H1 (cell line): ENCODE data around the gene RSAD1. TPM values are rescaled to one million over a fixed set of nuclear protein-coding genes. Genes with fewer than 3 reads are reported as not detected.

Experiments used
- CTCF ChIA-PET: fragments of 300-600 bp; sonication (Branson Sonifier 250); formaldehyde crosslinking; loops from one replicate; lab custom pipeline; 2021; ENCODE audit not compliant: partially characterized antibody; lab: Charles Lee
- POLR2A ChIA-PET: fragments of 300-600 bp; sonication (Branson Sonifier 250); formaldehyde crosslinking; loops from one replicate; lab custom pipeline; 2021; ENCODE audit warnings: inconsistent platforms; ENCODE audit not compliant: partially characterized antibody; lab: Charles Lee
- DNase-seq, 2 experiments: peaks; one replicate each; pipeline versions ENCODE4 v3.0.0 to v3.0.0-alpha.2; 2010 to 2022; ENCODE audit warnings: low spot score in 2 of 2, low read depth in 1 of 2, mixed read lengths in 1 of 2
- FAIRE-seq: peaks from 2 replicates; lab custom pipeline; 2011; peaks lifted over from hg19 to GRCh38; lab: Jason Lieb, UNC
- H2AFZ ChIP-seq: 2 replicates; pipeline ENCODE4 v1.8.1; 2012; ENCODE audit warnings: low read length, inconsistent platforms
- H2AK5ac ChIP-seq: 2 replicates; pipeline ENCODE4 v1.6.1; 2013; ENCODE audit warnings: low read depth, low read length
- H2BK120ac ChIP-seq: replicated peaks from 2 replicates; pipeline ENCODE3; 2013; ENCODE audit warnings: low read depth, low read length, inconsistent platforms
- H2BK12ac ChIP-seq: 2 replicates; pipeline ENCODE4 v1.6.1; 2013; ENCODE audit warnings: low read depth, low read length
- H2BK15ac ChIP-seq: 2 replicates; pipeline ENCODE4 v1.6.1; 2013; ENCODE audit warnings: low read length
- H2BK20ac ChIP-seq: 2 replicates; pipeline ENCODE4 v1.6.1; 2013; ENCODE audit warnings: low read length
- H2BK5ac ChIP-seq: 2 replicates; pipeline ENCODE4 v1.6.1; 2013; ENCODE audit warnings: low read depth, low read length
- H3K14ac ChIP-seq: 2 replicates; pipeline ENCODE4 v1.6.1; 2013; ENCODE audit warnings: inconsistent platforms; ENCODE audit not compliant: insufficient read length
- H3K18ac ChIP-seq: 2 replicates; pipeline ENCODE4 v1.6.1; 2013; ENCODE audit warnings: low read length; ENCODE audit errors: extremely low read depth
- H3K23ac ChIP-seq: 2 replicates; pipeline ENCODE4 v1.6.1; 2013; ENCODE audit warnings: inconsistent platforms; ENCODE audit not compliant: insufficient read length
- H3K23me2 ChIP-seq: 2 replicates; pipeline ENCODE4 v1.6.1; 2013; ENCODE audit warnings: low read depth, low read length
- H3K27ac ChIP-seq: 2 replicates; pipeline ENCODE4 v1.6.1; 2011; ENCODE audit warnings: low read depth, low read length, inconsistent platforms
- H3K27me3 ChIP-seq, 4 experiments: replicated peaks in 1 of 4; 1 replicate in 1 of 4; 2 replicates in 3 of 4; pipeline versions ENCODE4 v1.6.1 to v1.8.1; 2011 to 2013; ENCODE audit warnings: low read length in 3 of 4, mild to moderate bottlenecking in 3 of 4, inconsistent platforms in 2 of 4, mixed read lengths in 2 of 4, moderate library complexity in 1 of 4; ENCODE audit not compliant: control insufficient read depth in 3 of 4, insufficient read depth in 3 of 4; ENCODE audit errors: extremely low read depth in 1 of 4
- H3K36me3 ChIP-seq, 4 experiments: 2 replicates each; pipeline versions ENCODE4 v1.6.1 to v1.8.1; 2011 to 2013; ENCODE audit warnings: mild to moderate bottlenecking in 4 of 4, low read length in 3 of 4, moderate library complexity in 2 of 4, control low read depth in 1 of 4, inconsistent platforms in 1 of 4; ENCODE audit not compliant: insufficient read depth in 4 of 4, control insufficient read depth in 2 of 4
- H3K4ac ChIP-seq: replicated peaks from 2 replicates; pipeline ENCODE3; 2013; ENCODE audit warnings: low read length, low read depth, mixed read lengths, inconsistent platforms; ENCODE audit not compliant: insufficient read length
- H3K4me1 ChIP-seq, 4 experiments: replicated peaks in 1 of 4; 1 replicate in 1 of 4; 2 replicates in 3 of 4; pipeline versions ENCODE4 v1.6.1 to v1.8.1; 2011 to 2013; ENCODE audit warnings: low read length in 3 of 4, inconsistent platforms in 2 of 4, mixed read lengths in 1 of 4; ENCODE audit not compliant: insufficient read depth in 4 of 4, control insufficient read depth in 3 of 4
- H3K4me2 ChIP-seq, 2 experiments: 2 replicates each; pipeline versions ENCODE4 v1.6.1 to v1.8.1; 2011 to 2013; ENCODE audit warnings: low read depth in 2 of 2, low read length in 2 of 2, control low read depth in 1 of 2, inconsistent platforms in 1 of 2, mild to moderate bottlenecking in 1 of 2; ENCODE audit not compliant: insufficient read depth in 1 of 2
- H3K4me3 ChIP-seq, 4 experiments: fragments of 200-600, 300-600 bp in 1 of 4; sonication (generic), shearing (Covaris generic), sonication (Bioruptor Twin) in 1 of 4; 2 replicates each; pipeline versions ENCODE4 v1.5.1 to v1.8.1; 2011 to 2016; ENCODE audit warnings: low read length in 4 of 4, low read depth in 3 of 4, control low read depth in 2 of 4, inconsistent platforms in 2 of 4, mild to moderate bottlenecking in 2 of 4, mixed read lengths in 1 of 4, moderate library complexity in 1 of 4; ENCODE audit not compliant: insufficient read depth in 2 of 4; ENCODE audit errors: extremely low read depth in 1 of 4
- H3K56ac ChIP-seq: replicated peaks from 2 replicates; pipeline ENCODE3; 2013; ENCODE audit warnings: low read depth, mild to moderate bottlenecking, mixed read lengths, low read length, inconsistent platforms; ENCODE audit not compliant: insufficient read length
- H3K79me1 ChIP-seq: 2 replicates; pipeline ENCODE4 v1.6.1; 2013; ENCODE audit warnings: low read depth, low read length, control low read depth
- H3K79me2 ChIP-seq, 2 experiments: 2 replicates each; pipeline versions ENCODE4 v1.6.1 to v1.8.1; 2012 to 2013; ENCODE audit warnings: low read length in 2 of 2, mild to moderate bottlenecking in 2 of 2, inconsistent platforms in 1 of 2; ENCODE audit not compliant: insufficient read depth in 2 of 2, control insufficient read depth in 1 of 2
- H3K9ac ChIP-seq, 4 experiments: replicated peaks in 1 of 4; 1 replicate in 1 of 4; 2 replicates in 3 of 4; pipeline versions ENCODE4 v1.6.1 to v1.8.1; 2011 to 2013; ENCODE audit warnings: low read depth in 3 of 4, low read length in 3 of 4, control low read depth in 2 of 4, mild to moderate bottlenecking in 2 of 4, moderate library complexity in 2 of 4, inconsistent platforms in 1 of 4; ENCODE audit errors: extremely low read depth in 1 of 4
- H3K9me3 ChIP-seq, 2 experiments: 2 replicates each; pipeline versions ENCODE4 v1.6.1 to v1.8.1; 2012 to 2013; ENCODE audit warnings: mild to moderate bottlenecking in 2 of 2, moderate library complexity in 2 of 2, control low read depth in 1 of 2, inconsistent platforms in 1 of 2, low read depth in 1 of 2, low read length in 1 of 2, mixed read lengths in 1 of 2; ENCODE audit not compliant: insufficient read depth in 2 of 2
- H4K20me1 ChIP-seq, 2 experiments: replicated peaks in 1 of 2; 2 replicates each; pipeline versions ENCODE3 to v1.8.1; 2011 to 2013; ENCODE audit warnings: inconsistent platforms in 2 of 2, low read length in 2 of 2, mild to moderate bottlenecking in 1 of 2; ENCODE audit not compliant: insufficient read depth in 2 of 2, control insufficient read depth in 1 of 2
- H4K5ac ChIP-seq: 2 replicates; pipeline ENCODE4 v1.6.1; 2013; ENCODE audit warnings: low read length, low read depth, mixed read lengths, inconsistent platforms; ENCODE audit not compliant: insufficient read length
- H4K8ac ChIP-seq: 2 replicates; pipeline ENCODE4 v1.8.0; 2013; ENCODE audit warnings: mild to moderate bottlenecking, moderate library complexity, low read length, inconsistent platforms; ENCODE audit not compliant: insufficient read depth; ENCODE audit errors: extremely low read depth
- H4K91ac ChIP-seq: replicated peaks from 2 replicates; pipeline ENCODE3; 2013; ENCODE audit warnings: low read length, mixed read lengths, inconsistent platforms; ENCODE audit not compliant: insufficient read length
- BACH1 ChIP-seq: IDR thresholded peaks from 2 replicates; pipeline ENCODE4 v1.6.1; 2012; ENCODE audit warnings: low read length, improper control_type of control experiment
- CBX8 ChIP-seq: fragments of 300-800, 300-1000 bp; sonication (generic); IDR thresholded peaks from 2 replicates; pipeline ENCODE4 v1.7.1; 2016; ENCODE audit warnings: low read depth, low read length, borderline replicate concordance
- EP300 ChIP-seq, 2 experiments: IDR thresholded peaks; 1 replicate in 1 of 2; 2 replicates in 1 of 2; pipeline ENCODE4 v1.6.1; 2011 to 2012; ENCODE audit warnings: low read depth in 2 of 2, low read length in 2 of 2, mild to moderate bottlenecking in 2 of 2, borderline replicate concordance in 1 of 2, inconsistent platforms in 1 of 2, moderate library complexity in 1 of 2
- KDM5A ChIP-seq: fragments of 200-600 bp; IDR thresholded peaks from 2 replicates; pipeline ENCODE4 v1.7.1; 2012; ENCODE audit warnings: mild to moderate bottlenecking, low read length, inconsistent platforms, mixed read lengths
- RXRA ChIP-seq: IDR thresholded peaks from 2 replicates; pipeline ENCODE4 v1.6.1; 2011; ENCODE audit warnings: low read depth, mild to moderate bottlenecking, low read length, moderate library complexity; ENCODE audit not compliant: insufficient read depth
- SIN3A ChIP-seq, 2 experiments: IDR thresholded peaks in 1 of 2; conservative IDR thresholded peaks in 1 of 2; 2 replicates each; pipeline ENCODE4 v1.6.1; 2011 to 2012; ENCODE audit warnings: low read length in 2 of 2, improper control_type of control experiment in 1 of 2, low read depth in 1 of 2, mild to moderate bottlenecking in 1 of 2
- SIX5 ChIP-seq: IDR thresholded peaks from 2 replicates; pipeline ENCODE4 v1.6.1; 2011; ENCODE audit warnings: mild to moderate bottlenecking, low read depth, low read length
- SP1 ChIP-seq: IDR thresholded peaks from 2 replicates; pipeline ENCODE4 v1.6.1; 2011; ENCODE audit warnings: low read depth, low read length
- SUZ12 ChIP-seq: fragments of 200-600 bp; sonication (generic); IDR thresholded peaks from 2 replicates; pipeline ENCODE4 v1.6.1; 2012; ENCODE audit warnings: mild to moderate bottlenecking, inconsistent platforms, low read length, moderate library complexity, mixed read lengths
- TAF7 ChIP-seq: optimal IDR thresholded peaks from 2 replicates; pipeline ENCODE3; 2011; ENCODE audit warnings: low read depth, mild to moderate bottlenecking, inconsistent platforms, low read length, moderate library complexity, borderline replicate concordance
- WGBS, 2 experiments: shearing (Covaris generic) in 1 of 2; methylation state at CpG; one replicate each; pipeline versions ENCODE4 v1.1.6 to v1.1.7; 2013 to 2015; ENCODE audit warnings: low lambda C conversion rate in 2 of 2, mixed read lengths in 2 of 2, inconsistent platforms in 1 of 2, low coverage in 1 of 2, missing lambda C conversion rate in 1 of 2; ENCODE audit not compliant: insufficient replicate concordance in 2 of 2, insufficient coverage in 1 of 2, insufficient read length in 1 of 2; ENCODE audit errors: extremely low coverage in 1 of 2, missing lambda C conversion rate in 1 of 2; 5-methylcytosine and 5-hydroxymethylcytosine counted together
- polyA plus RNA-seq, 7 experiments: library from polyadenylated mRNA; depleted of rRNA in 3 of 7; stranded (reverse) in 5 of 7; unstranded in 2 of 7; fragments of >200 nt in 5 of 7; fragments of 200-250 nt in 2 of 7; gene quantifications; 1 replicate in 5 of 7; 2 replicates in 1 of 7; 4 replicates in 1 of 7; pipeline versions ENCODE4 v1.2.1 to v1.2.3, GENCODE V29; 2011 to 2013; ENCODE audit warnings: missing spikeins in 2 of 7, mixed read lengths in 2 of 7
- total RNA-seq: library from RNA; stranded (reverse); fragmentation: NEBNext Ultra II Directional; extraction: Animal tissue kit (Norgen Biotek cat#: 25700); gene quantifications from 2 replicates; pipeline ENCODE4 v1.2.1, GENCODE V29; 2021

RSAD1 gene
- total and polyA plus RNA-seq, 2 of the 8 experiments (the other 6 are each of a cell fraction or from before 2014, with no cell fraction given): 17.9 to 33.5 TPM

- H2BK20ac ChIP-seq: no peak overlapping the region
- H2BK5ac ChIP-seq: no peak overlapping the region
- H3K79me1 ChIP-seq: no peaks in the 10 kb centered on the region
- no peak overlapping the region for H2BK120ac ChIP-seq
- H3K9ac ChIP-seq: no peak overlapping the region
- FAIRE-seq: no peak
- TF ChIP-seq SIX5: no peak
- TF ChIP-seq EP300 (IDR thresholded peaks at IDR 0.05; ENCODE audit: borderline replicate concordance in 1 of 2, low read depth in 2 of 2, low read length in 2 of 2): no peak
- TF ChIP-seq BACH1: no peak
- no peak for TF ChIP-seq SUZ12
- TF ChIP-seq KDM5A: no peak
- no peak for TF ChIP-seq TAF7
- no peak for TF ChIP-seq CBX8
- no peak for TF ChIP-seq RXRA
- TF ChIP-seq SP1: no peak
- no peak for TF ChIP-seq SIN3A (conservative IDR thresholded peaks at IDR 0.05 in 1 of 2, IDR thresholded peaks at IDR 0.05 in 1 of 2; ENCODE audit: low read depth in 1 of 2, low read length in 2 of 2)
- H2BK12ac ChIP-seq: no peak overlapping the region
- H3K18ac ChIP-seq: no peak overlapping the region
- WGBS, 2 experiments: 100% methylated on average over 2 of the region's 2 CpGs; no CpG with 5 or more reads in 1 of the 2 experiments
- no peaks in the 10 kb centered on the region for H4K20me1 ChIP-seq
- H3K4me3 ChIP-seq: no peak overlapping the region
- H2AFZ ChIP-seq: no peak overlapping the region
- no peaks in the 10 kb centered on the region for H3K79me2 ChIP-seq
- H3K56ac ChIP-seq: no peak overlapping the region
- no peaks in the 10 kb centered on the region for H3K9me3 ChIP-seq
- H3K23ac ChIP-seq: no peak overlapping the region
- no peaks in the 10 kb centered on the region for H3K36me3 ChIP-seq
- H3K27ac ChIP-seq: no peak overlapping the region
- no peak overlapping the region for H4K8ac ChIP-seq
- no peaks in the 10 kb centered on the region; a peak in 1 of 7 replicates for H3K4me1 ChIP-seq
- H4K91ac ChIP-seq: no peak overlapping the region
- no peaks in the 10 kb centered on the region; a peak in 1 of 7 replicates for H3K27me3 ChIP-seq
- H2BK15ac ChIP-seq: no peak overlapping the region
- no peak overlapping the region for H3K4me2 ChIP-seq
- H3K23me2 ChIP-seq: no peaks in the 10 kb centered on the region; the same call in 1 of the 2 replicates
- POLR2A ChIA-PET: interaction anchor here (2.4 kb wide), 1 partner anchor 11 kb away, joined by 13 read pairs; the partner anchor contains the start of gene EPN3
- H2AK5ac ChIP-seq: no peak overlapping the region
- DNase-seq: no peak
- H3K14ac ChIP-seq: no peak overlapping the region
- CTCF ChIA-PET: interaction anchor here (0.8 to 2.7 kb wide), 11 partner anchors 9 to 173 kb away, joined by 3 to 9 read pairs (median 4); no protein-coding TSS in a partner anchor
- no peak overlapping the region for H4K5ac ChIP-seq
- no peak overlapping the region for H3K4ac ChIP-seq
Observed at GRCh38 chr17:50521514-50521913, 42.9 kb downstream of the RSAD1 start.
